MM.1S (cell line): Measurements from ENCODE around the gene PLCH2.
"Not testable (repeated sequence)": the region's sequence is repeated elsewhere in the genome, so short reads cannot be mapped to it uniquely, and the experiment has no call there.

Experiments used
- EZH2 ChIP-seq: fragments of 300-600 bp; sonication (generic); optimal IDR thresholded peaks from 2 replicates; pipeline ENCODE3; 2017; ENCODE audit warnings: low read depth, mild to moderate bottlenecking, antibody characterized with exemption, low read length, mixed read lengths
- EZH2phosphoT487 ChIP-seq: fragments of 300-600 bp; sonication (generic); IDR thresholded peaks from 2 replicates; pipeline ENCODE4 v1.6.1; 2018; ENCODE audit warnings: antibody characterized with exemption, low read length
- TF ChIP-seq, protein P1 (sequence below): fragments of 300-600 bp; sonication (generic); IDR thresholded peaks from 2 replicates; pipeline ENCODE4 v1.5.1; 2016; ENCODE audit warnings: antibody characterized with exemption, low read length, mixed read lengths

DNA sequence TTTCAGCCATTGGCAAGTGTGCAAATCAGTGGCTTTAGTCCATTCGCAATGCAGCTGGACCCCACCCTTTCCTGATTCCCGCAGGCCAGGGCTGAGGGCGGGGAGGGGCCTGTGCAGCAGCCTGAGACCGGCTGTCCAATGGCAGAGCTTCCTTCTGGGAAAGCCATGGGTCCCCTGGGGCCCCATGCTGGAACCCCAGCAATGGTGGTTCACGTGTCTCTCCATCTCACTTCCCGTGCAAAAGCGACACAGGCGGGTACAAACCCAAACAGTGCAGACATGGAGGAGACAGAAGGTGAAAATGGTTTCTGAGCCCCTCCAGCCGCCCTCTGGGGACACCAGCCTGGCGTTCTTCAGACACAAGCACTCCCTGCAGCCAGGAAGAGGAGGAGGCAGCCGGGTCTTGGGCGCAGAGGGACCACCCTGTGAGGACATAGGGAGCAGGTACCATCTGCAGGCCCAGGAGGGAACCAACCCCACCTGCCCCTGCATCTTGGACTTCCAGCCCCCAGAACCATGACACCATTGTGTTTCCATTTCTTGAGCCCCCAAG is 74.3 kb downstream of the PLCH2 start:
- TF ChIP-seq, protein P1, sequence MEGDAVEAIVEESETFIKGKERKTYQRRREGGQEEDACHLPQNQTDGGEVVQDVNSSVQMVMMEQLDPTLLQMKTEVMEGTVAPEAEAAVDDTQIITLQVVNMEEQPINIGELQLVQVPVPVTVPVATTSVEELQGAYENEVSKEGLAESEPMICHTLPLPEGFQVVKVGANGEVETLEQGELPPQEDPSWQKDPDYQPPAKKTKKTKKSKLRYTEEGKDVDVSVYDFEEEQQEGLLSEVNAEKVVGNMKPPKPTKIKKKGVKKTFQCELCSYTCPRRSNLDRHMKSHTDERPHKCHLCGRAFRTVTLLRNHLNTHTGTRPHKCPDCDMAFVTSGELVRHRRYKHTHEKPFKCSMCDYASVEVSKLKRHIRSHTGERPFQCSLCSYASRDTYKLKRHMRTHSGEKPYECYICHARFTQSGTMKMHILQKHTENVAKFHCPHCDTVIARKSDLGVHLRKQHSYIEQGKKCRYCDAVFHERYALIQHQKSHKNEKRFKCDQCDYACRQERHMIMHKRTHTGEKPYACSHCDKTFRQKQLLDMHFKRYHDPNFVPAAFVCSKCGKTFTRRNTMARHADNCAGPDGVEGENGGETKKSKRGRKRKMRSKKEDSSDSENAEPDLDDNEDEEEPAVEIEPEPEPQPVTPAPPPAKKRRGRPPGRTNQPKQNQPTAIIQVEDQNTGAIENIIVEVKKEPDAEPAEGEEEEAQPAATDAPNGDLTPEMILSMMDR = not testable (repeated sequence)
- TF ChIP-seq EZH2, EZH2phosphoT487: not testable (repeated sequence)
